ENCODE results near the gene CFAP97. TPM values are rescaled to one million over a fixed set of nuclear protein-coding genes. Genes with fewer than 3 reads are reported as not detected.
"Not testable (repeated sequence)": the region's sequence is repeated elsewhere in the genome, so short reads cannot be mapped to it uniquely, and the experiment has no call there.

Gene CFAP97
- total and polyA plus RNA-seq, 2 donors (not counting 1 experiment from before 2014, with no cell fraction given) = 39.3 to 50.8 TPM

- H4K20me1 ChIP-seq (ENCODE audit: control insufficient read depth, extremely low read depth, insufficient read depth, low read length) = no peaks in the 10 kb centered on the region
- DNase-seq (ENCODE audit: low read depth in 2 of 2) = peak; percentile 65 to 75
- peaks cover 38% of the 10 kb centered on the region for H3K79me2 ChIP-seq (ENCODE audit: control insufficient read depth, insufficient read depth, low read length)
- no peaks in the 10 kb centered on the region for H3K36me3 ChIP-seq (ENCODE audit: control insufficient read depth, insufficient read depth, low read length)
- peak within 1 kb of the TSS; percentile 81 for H3K27ac ChIP-seq (ENCODE audit: insufficient read depth, low read length)
- H3K4me3 ChIP-seq (replicated peaks in 1 of 4; ENCODE audit: control extremely low read depth in 1 of 4, insufficient read depth in 1 of 4, low read depth in 3 of 4, low read length in 4 of 4) = peak within 1 kb of the TSS; percentile 70 to 91 (median 86)
- peak within 1 kb of the TSS; percentile 63 for H3K9ac ChIP-seq (ENCODE audit: insufficient read depth, low read length)
- H3K4me1 ChIP-seq (ENCODE audit: control insufficient read depth, extremely low read depth, insufficient read depth, low read length) = peaks cover 3% of the 10 kb centered on the region
- H2AFZ ChIP-seq (ENCODE audit: low read length) = peak within 1 kb of the TSS; percentile 90
- no peaks in the 10 kb centered on the region for H3K9me3 ChIP-seq (ENCODE audit: control insufficient read depth, insufficient read depth, low read depth, low read length)
- peak within 1 kb of the TSS; percentile 89 for H3K4me2 ChIP-seq (ENCODE audit: extremely low read depth, insufficient read depth, low read length)
- TF ChIP-seq CTCF (conservative IDR thresholded peaks at IDR 0.05 in 1 of 2, IDR thresholded peaks at IDR 0.05 in 1 of 2; ENCODE audit: low read depth in 1 of 2, low read length in 2 of 2) (no peak), EZH2 (IDR thresholded peaks at IDR 0.05; ENCODE audit: low read length, missing control alignments) (no peak)
- H3K27me3 ChIP-seq (ENCODE audit: control insufficient read depth, insufficient read depth, low read length) = no peaks in the 10 kb centered on the region
Measured at GRCh38 chr4:185209031-185209851, 5.4 kb upstream of the CFAP97 start, which contains the start of gene SNX25. Gene SNX25, plus strand, starts transcription at chr4:185209598. Its CDS starts 229 bp downstream, at chr4:185209827.

GRCh38 chr4:185207466-185207865 lies 3.7 kb upstream of the CFAP97 start:
- Histone ChIP-seq H3K4me1 (ENCODE audit: control insufficient read depth, extremely low read depth, insufficient read depth, low read length) (peaks cover 3% of the 10 kb centered on the region), H3K36me3 (ENCODE audit: control insufficient read depth, insufficient read depth, low read length) (no peaks in the 10 kb centered on the region), H3K27me3 (ENCODE audit: control insufficient read depth, insufficient read depth, low read length) (no peaks in the 10 kb centered on the region), H4K20me1 (ENCODE audit: control insufficient read depth, extremely low read depth, insufficient read depth, low read length) (no peaks in the 10 kb centered on the region), H3K9ac (ENCODE audit: insufficient read depth, low read length) (no peak overlapping the region), H3K27ac (ENCODE audit: insufficient read depth, low read length) (no peak overlapping the region), H3K4me3 (replicated peaks in 1 of 4; ENCODE audit: control extremely low read depth in 1 of 4, insufficient read depth in 1 of 4, low read depth in 3 of 4, low read length in 4 of 4) (no peak overlapping the region), H2AFZ (ENCODE audit: low read length) (no peak overlapping the region), H3K4me2 (ENCODE audit: extremely low read depth, insufficient read depth, low read length) (no peak overlapping the region), H3K79me2 (ENCODE audit: control insufficient read depth, insufficient read depth, low read length) (peaks cover 22% of the 10 kb centered on the region), H3K9me3 (ENCODE audit: control insufficient read depth, insufficient read depth, low read depth, low read length) (no peaks in the 10 kb centered on the region)
- DNase-seq (ENCODE audit: low read depth in 2 of 2) = no peak
- TF ChIP-seq CTCF (conservative IDR thresholded peaks at IDR 0.05 in 1 of 2, IDR thresholded peaks at IDR 0.05 in 1 of 2; ENCODE audit: low read depth in 1 of 2, low read length in 2 of 2) (no peak), EZH2 (IDR thresholded peaks at IDR 0.05; ENCODE audit: low read length, missing control alignments) (no peak)

- Histone ChIP-seq H4K20me1 (ENCODE audit: control insufficient read depth, extremely low read depth, insufficient read depth, low read length) (no peaks in the 10 kb centered on the region), H3K36me3 (ENCODE audit: control insufficient read depth, insufficient read depth, low read length) (no peaks in the 10 kb centered on the region), H3K79me2 (ENCODE audit: control insufficient read depth, insufficient read depth, low read length) (peaks cover 9% of the 10 kb centered on the region), H3K27ac (ENCODE audit: insufficient read depth, low read length) (no peak overlapping the region), H3K4me1 (ENCODE audit: control insufficient read depth, extremely low read depth, insufficient read depth, low read length) (peaks cover 3% of the 10 kb centered on the region), H3K27me3 (ENCODE audit: control insufficient read depth, insufficient read depth, low read length) (no peaks in the 10 kb centered on the region), H3K9me3 (ENCODE audit: control insufficient read depth, insufficient read depth, low read depth, low read length) (no peaks in the 10 kb centered on the region), H3K9ac (ENCODE audit: insufficient read depth, low read length) (no peak overlapping the region), H3K4me2 (ENCODE audit: extremely low read depth, insufficient read depth, low read length) (no peak overlapping the region), H3K4me3 (replicated peaks in 1 of 4; ENCODE audit: control extremely low read depth in 1 of 4, insufficient read depth in 1 of 4, low read depth in 3 of 4, low read length in 4 of 4) (no peak overlapping the region), H2AFZ (ENCODE audit: low read length) (no peak overlapping the region)
- TF ChIP-seq CTCF (conservative IDR thresholded peaks at IDR 0.05 in 1 of 2, IDR thresholded peaks at IDR 0.05 in 1 of 2; ENCODE audit: low read depth in 1 of 2, low read length in 2 of 2) (no peak), EZH2 (IDR thresholded peaks at IDR 0.05; ENCODE audit: low read length, missing control alignments) (no peak)
- DNase-seq (ENCODE audit: low read depth in 2 of 2) = no peak
Measured at GRCh38 chr4:185205697-185206342, 2.0 kb upstream of the CFAP97 start.

- not testable (repeated sequence) for H3K27ac ChIP-seq (ENCODE audit: insufficient read depth, low read length); H2AFZ ChIP-seq (ENCODE audit: low read length); H3K4me1 ChIP-seq (ENCODE audit: control insufficient read depth, extremely low read depth, insufficient read depth, low read length); DNase-seq (ENCODE audit: low read depth in 2 of 2); H4K20me1 ChIP-seq (ENCODE audit: control insufficient read depth, extremely low read depth, insufficient read depth, low read length); H3K9ac ChIP-seq (ENCODE audit: insufficient read depth, low read length); H3K9me3 ChIP-seq (ENCODE audit: control insufficient read depth, insufficient read depth, low read depth, low read length); H3K36me3 ChIP-seq (ENCODE audit: control insufficient read depth, insufficient read depth, low read length); H3K79me2 ChIP-seq (ENCODE audit: control insufficient read depth, insufficient read depth, low read length); H3K27me3 ChIP-seq (ENCODE audit: control insufficient read depth, insufficient read depth, low read length)
- Histone ChIP-seq H3K4me3 (replicated peaks in 1 of 4; ENCODE audit: control extremely low read depth in 1 of 4, insufficient read depth in 1 of 4, low read depth in 3 of 4, low read length in 4 of 4) (peak overlapping the region in 2 of 4 experiments; percentile 67 to 69), H3K4me2 (ENCODE audit: extremely low read depth, insufficient read depth, low read length) (peak overlapping the region; percentile 98)
Measured at GRCh38 chr4:185205073-185205472, 1.3 kb upstream of the CFAP97 start.

Measured in fibroblast of lung (primary cell).